Activated B cell treated with CpG ODN at 0.5 μM for 24 hours (primary cell): ENCODE data around the gene PCSK5. TPM values are rescaled to one million over a fixed set of nuclear protein-coding genes. Genes with fewer than 3 reads are reported as not detected.

Experiments used
- ATAC-seq: fragments of 200-7000 bp; cut with Tn5 transposase; one replicate; pipeline ENCODE4 v1.10.0; 2021; ENCODE audit warnings: low read depth, mild to moderate bottlenecking, moderate library complexity
- CTCF ChIA-PET: fragments of 350-600 bp; sonication (Branson Sonifier 250); formaldehyde crosslinking; loops from one replicate; lab custom pipeline; 2021; ENCODE audit warnings: antibody characterized with exemption; lab: Charles Lee
- POLR2A ChIA-PET: fragments of 350-600 bp; sonication (Branson Sonifier 250); formaldehyde crosslinking; loops from one replicate; lab custom pipeline; 2021; ENCODE audit warnings: antibody characterized with exemption; lab: Charles Lee
- DNase-seq: peaks from one replicate; pipeline ENCODE4 v3.0.0; 2022
- H3K27ac Mint-ChIP-seq: one replicate; pipeline ENCODE4 v1.8.0; 2020; ENCODE audit warnings: mixed read lengths
- H3K27me3 Mint-ChIP-seq: one replicate; pipeline ENCODE4 v1.8.0; 2021; ENCODE audit warnings: mixed read lengths
- H3K36me3 Mint-ChIP-seq: one replicate; pipeline ENCODE4 v1.8.0; 2021; ENCODE audit warnings: low read depth, mixed read lengths
- H3K4me1 Mint-ChIP-seq: one replicate; pipeline ENCODE4 v1.8.0; 2021; ENCODE audit warnings: mixed read lengths
- H3K4me3 Mint-ChIP-seq: one replicate; pipeline ENCODE4 v1.8.0; 2020; ENCODE audit warnings: mild to moderate bottlenecking, mixed read lengths
- H3K9me3 Mint-ChIP-seq: one replicate; pipeline ENCODE4 v1.8.0; 2020; ENCODE audit warnings: mixed read lengths
- CTCF ChIP-seq: fragments of 200-600 bp; IDR thresholded peaks from one replicate; pipeline ENCODE4 v1.8.0; 2022; ENCODE audit warnings: antibody characterized with exemption, mild to moderate bottlenecking
- intact Hi-C: fragments of 100-400 bp; cut with micrococcal nuclease; formaldehyde crosslinking; loops from one replicate; pipeline ENCODE4 v1.15.1; 2024
- total RNA-seq: library from RNA; stranded (reverse); gene quantifications from 2 replicates; pipeline ENCODE4 v1.2.3, GENCODE V29; 2022

PCSK5 gene
- total RNA-seq, 1 donor from 2014 or later: not detected

GRCh38 chr9:75903785-75904360, 13.4 kb downstream of the PCSK5 start:
- no peaks in the 10 kb centered on the region for H3K4me1 Mint-ChIP-seq
- no peak for ATAC-seq
- ChIA-PET CTCF (no interaction called here), POLR2A (no interaction called here)
- no peak overlapping the region for H3K4me3 Mint-ChIP-seq
- no peaks in the 10 kb centered on the region for H3K36me3 Mint-ChIP-seq
- H3K9me3 Mint-ChIP-seq: peaks cover 2% of the 10 kb centered on the region
- H3K27ac Mint-ChIP-seq: no peak overlapping the region
- DNase-seq: no peak
- no peak for TF ChIP-seq CTCF
- H3K27me3 Mint-ChIP-seq: peaks cover 3% of the 10 kb centered on the region
- intact Hi-C loops: no loop called here

- Mint-ChIP-seq H3K9me3 (peaks cover 2% of the 10 kb centered on the region), H3K4me1 (no peaks in the 10 kb centered on the region), H3K36me3 (no peaks in the 10 kb centered on the region), H3K4me3 (no peak overlapping the region), H3K27me3 (peaks cover 2% of the 10 kb centered on the region), H3K27ac (no peak overlapping the region)
- CTCF ChIA-PET: no interaction called here
- DNase-seq (no peak), ATAC-seq (no peak)
- POLR2A ChIA-PET: no interaction called here
- no peak for TF ChIP-seq CTCF
- intact Hi-C loops: no loop called here
Measured at GRCh38 chr9:75904364-75904763, 13.9 kb downstream of the PCSK5 start.

DNA sequence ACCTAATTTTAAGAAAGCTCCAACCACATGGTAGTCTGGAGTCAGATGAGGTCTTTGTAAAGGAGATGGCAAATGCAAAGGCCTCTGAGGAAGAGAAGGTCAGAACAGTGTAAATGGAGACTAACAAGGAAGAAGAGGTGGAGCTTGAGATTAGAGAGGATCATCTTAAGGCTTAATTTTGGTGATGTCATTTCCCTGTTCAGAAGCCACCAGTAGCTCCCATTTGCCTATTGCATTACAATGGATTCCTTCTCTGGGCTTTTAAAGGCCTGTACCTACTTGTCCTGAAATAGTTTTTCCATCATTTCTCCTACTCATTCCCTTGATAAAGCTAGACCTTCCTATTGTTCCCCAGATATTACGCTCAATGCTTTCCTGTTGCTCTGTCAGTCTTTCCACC, 16.1 kb downstream of the PCSK5 start:
- DNase-seq (no peak), ATAC-seq (no peak)
- POLR2A ChIA-PET: no interaction called here
- TF ChIP-seq CTCF: no peak
- H3K4me3 Mint-ChIP-seq: no peak overlapping the region
- no peaks in the 10 kb centered on the region for H3K27me3 Mint-ChIP-seq
- no peak overlapping the region for H3K27ac Mint-ChIP-seq
- peaks cover 2% of the 10 kb centered on the region for H3K9me3 Mint-ChIP-seq
- no peaks in the 10 kb centered on the region for H3K4me1 Mint-ChIP-seq
- intact Hi-C loops: no loop called here
- no peaks in the 10 kb centered on the region for H3K36me3 Mint-ChIP-seq
- CTCF ChIA-PET: no interaction called here

- TF ChIP-seq CTCF: no peak
- no peaks in the 10 kb centered on the region for H3K4me1 Mint-ChIP-seq
- ChIA-PET CTCF (no interaction called here), POLR2A (no interaction called here)
- H3K9me3 Mint-ChIP-seq: peaks cover 2% of the 10 kb centered on the region
- DNase-seq (no peak), ATAC-seq (no peak)
- intact Hi-C loops: no loop called here
- H3K4me3 Mint-ChIP-seq: no peak overlapping the region
- no peaks in the 10 kb centered on the region for H3K36me3 Mint-ChIP-seq
- no peaks in the 10 kb centered on the region for H3K27me3 Mint-ChIP-seq
- H3K27ac Mint-ChIP-seq: no peak overlapping the region
Measured at GRCh38 chr9:75907329-75907728, 16.9 kb downstream of the PCSK5 start.

DNA sequence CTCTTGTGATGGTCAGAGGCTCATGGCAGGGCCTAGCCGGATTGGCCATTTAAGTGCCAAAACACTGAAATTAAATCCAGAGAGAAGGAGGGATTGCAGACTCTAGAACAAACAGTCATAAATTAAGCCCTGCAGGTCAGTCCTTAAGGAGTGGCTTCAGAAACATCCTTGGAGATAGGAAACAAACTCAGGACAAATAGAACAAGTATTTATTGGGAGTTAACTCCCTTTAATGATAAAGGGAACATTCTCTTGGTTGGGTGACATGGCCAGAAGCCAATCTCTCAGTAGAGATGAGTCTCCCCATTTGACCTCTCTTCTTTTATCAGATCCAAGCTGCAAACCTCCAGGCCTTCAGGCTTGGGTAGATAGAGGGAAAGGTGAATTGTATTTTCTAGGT, 17.4 kb downstream of the PCSK5 start:
- Mint-ChIP-seq H3K36me3 (no peaks in the 10 kb centered on the region), H3K9me3 (peaks cover 2% of the 10 kb centered on the region), H3K27me3 (no peaks in the 10 kb centered on the region), H3K27ac (no peak overlapping the region), H3K4me3 (no peak overlapping the region), H3K4me1 (no peaks in the 10 kb centered on the region)
- DNase-seq (no peak), ATAC-seq (no peak)
- CTCF ChIA-PET: no interaction called here
- no peak for TF ChIP-seq CTCF
- POLR2A ChIA-PET: no interaction called here
- intact Hi-C loops: no loop called here
